Measurements from ENCODE around the gene DISP3. TPM values are rescaled to one million over a fixed set of nuclear protein-coding genes. Genes with fewer than 3 reads are reported as not detected.
A peak's percentile ranks its signal among the peaks of the same experiment; 100 is the strongest.

Gene DISP3
- 0.24 TPM for polyA plus RNA-seq (2013, experiment 1 of 2; ENCODE audit: insufficient read length)
- polyA plus RNA-seq (2013, experiment 2 of 2; ENCODE audit: insufficient read length), result 0.22 TPM

GRCh38 chr1:11478571-11479374 is at the start of gene DISP3:
Gene DISP3 (plus strand): TSS chr1:11479155. CDS start chr1:11500993, 21,838 bp downstream.
- peak; percentile 62 for DNase-seq

- DNase-seq, result no peak
Observed at GRCh38 chr1:11429226-11429625, 49.7 kb upstream of the DISP3 start.

- DNase-seq, result no peak
Observed at GRCh38 chr1:11429935-11430334, 49.0 kb upstream of the DISP3 start.

- DNase-seq, result no peak
Observed at GRCh38 chr1:11431941-11432507, 46.9 kb upstream of the DISP3 start.

- DNase-seq, result no peak
Observed at GRCh38 chr1:11432526-11432925, 46.4 kb upstream of the DISP3 start.

- DNase-seq, result no peak
Observed at GRCh38 chr1:11434501-11434900, 44.5 kb upstream of the DISP3 start.

- DNase-seq, result no peak
Observed at GRCh38 chr1:11434926-11435325, 44.0 kb upstream of the DISP3 start.

- no peak for DNase-seq
Observed at GRCh38 chr1:11438996-11439395, 40.0 kb upstream of the DISP3 start.

- DNase-seq, result no peak
Observed at GRCh38 chr1:11441211-11441952, 37.6 kb upstream of the DISP3 start.

GRCh38 chr1:11443043-11443442 is 35.9 kb upstream of the DISP3 start:
- DNase-seq, result no peak

- DNase-seq, result no peak
Observed at GRCh38 chr1:11443961-11444658, 34.8 kb upstream of the DISP3 start.

GRCh38 chr1:11444907-11445306 is 34.0 kb upstream of the DISP3 start:
- no peak for DNase-seq

- no peak for DNase-seq
Observed at GRCh38 chr1:11447903-11448302, 31.1 kb upstream of the DISP3 start.

GRCh38 chr1:11448373-11449099 is 30.4 kb upstream of the DISP3 start:
- DNase-seq, result no peak

GRCh38 chr1:11449100-11449403 is 29.9 kb upstream of the DISP3 start:
- no peak for DNase-seq

GRCh38 chr1:11450310-11450709 is 28.6 kb upstream of the DISP3 start:
- no peak for DNase-seq

GRCh38 chr1:11453742-11454491 is 25.0 kb upstream of the DISP3 start:
- no peak for DNase-seq

GRCh38 chr1:11455967-11456570 is 22.9 kb upstream of the DISP3 start:
- DNase-seq, result no peak

GRCh38 chr1:11456965-11457364 is 22.0 kb upstream of the DISP3 start:
- no peak for DNase-seq

GRCh38 chr1:11458811-11459275 is 20.1 kb upstream of the DISP3 start:
- DNase-seq, result no peak

Measured in fibroblast of skin of abdomen (primary cell).